NCI-H128 (cell line): Measurements from ENCODE around the gene CD9.

ENCODE experiments used
- DNase-seq: peaks from one replicate; lab custom pipeline; 2025; ENCODE audit not compliant: unreplicated experiment; lab: John Stamatoyannopoulos, UW

CD9 gene

DNA sequence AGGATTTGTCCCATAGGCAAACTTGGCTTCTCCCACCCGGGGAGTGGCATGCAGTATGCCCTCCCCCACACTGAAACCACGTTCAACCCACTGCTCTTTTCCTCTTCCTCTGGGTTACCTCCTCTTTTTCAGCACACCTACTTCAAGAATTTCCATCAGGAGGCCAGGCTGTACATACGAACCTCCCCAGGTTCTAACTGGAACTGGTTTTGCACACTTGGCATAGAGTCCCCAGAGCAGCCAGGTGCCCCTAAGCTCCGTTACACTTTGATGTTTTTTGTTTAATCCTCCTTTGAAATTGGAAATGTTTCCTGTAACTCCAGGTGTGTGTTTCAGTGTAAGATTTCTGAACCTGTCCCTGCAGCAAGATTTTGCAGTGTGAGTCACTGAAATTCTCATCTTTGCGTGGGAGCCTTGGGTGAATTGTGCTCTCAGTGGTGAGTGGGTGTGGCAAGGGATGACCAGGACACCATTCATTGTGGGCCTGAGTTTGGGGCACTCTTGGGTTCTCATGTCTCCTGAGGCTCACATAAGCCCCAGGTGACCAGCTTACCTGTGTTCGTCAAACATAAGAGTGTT is 18.2 kb downstream of the CD9 start:
- DNase-seq: no peak

DNA sequence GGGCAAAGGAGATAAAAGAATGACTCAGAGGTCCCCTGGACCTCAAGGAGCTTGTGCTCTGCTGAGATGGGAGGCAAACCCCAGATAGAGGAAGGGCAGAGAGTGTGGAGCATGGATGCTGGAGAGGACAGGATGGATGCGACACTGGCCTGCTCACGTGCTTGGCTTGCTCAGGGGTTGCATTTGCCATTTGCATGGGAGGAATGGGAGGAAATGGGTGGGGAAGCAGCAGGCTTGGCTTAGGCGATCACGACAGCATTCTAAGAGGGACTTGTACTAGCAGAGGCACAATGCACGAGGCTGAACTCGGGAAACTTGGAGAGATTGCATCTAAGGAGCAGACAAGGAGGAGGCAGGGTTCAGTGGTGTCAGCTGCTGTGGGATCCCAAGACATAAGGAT is 19.8 kb downstream of the CD9 start:
- no peak for DNase-seq

DNA sequence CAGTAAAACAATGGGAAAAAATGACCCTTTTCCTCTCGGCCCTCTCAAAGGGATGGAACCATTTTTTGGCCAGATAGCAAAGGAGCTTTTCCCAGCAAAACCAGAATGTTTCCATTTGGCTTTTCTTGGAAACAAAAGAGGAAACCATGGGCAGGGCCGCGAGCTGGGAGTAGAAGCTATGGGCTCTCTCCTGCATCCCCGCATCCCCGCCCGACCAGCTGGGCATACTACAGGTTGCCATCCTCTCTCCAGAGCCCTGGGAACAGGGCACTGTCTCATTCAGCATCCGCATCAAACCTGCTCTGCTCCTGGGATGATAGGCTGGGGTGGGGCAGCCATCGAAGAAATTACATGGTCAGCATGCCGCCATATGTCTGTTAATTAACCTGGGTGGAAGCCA is 20.9 kb downstream of the CD9 start:
- DNase-seq: no peak

DNA sequence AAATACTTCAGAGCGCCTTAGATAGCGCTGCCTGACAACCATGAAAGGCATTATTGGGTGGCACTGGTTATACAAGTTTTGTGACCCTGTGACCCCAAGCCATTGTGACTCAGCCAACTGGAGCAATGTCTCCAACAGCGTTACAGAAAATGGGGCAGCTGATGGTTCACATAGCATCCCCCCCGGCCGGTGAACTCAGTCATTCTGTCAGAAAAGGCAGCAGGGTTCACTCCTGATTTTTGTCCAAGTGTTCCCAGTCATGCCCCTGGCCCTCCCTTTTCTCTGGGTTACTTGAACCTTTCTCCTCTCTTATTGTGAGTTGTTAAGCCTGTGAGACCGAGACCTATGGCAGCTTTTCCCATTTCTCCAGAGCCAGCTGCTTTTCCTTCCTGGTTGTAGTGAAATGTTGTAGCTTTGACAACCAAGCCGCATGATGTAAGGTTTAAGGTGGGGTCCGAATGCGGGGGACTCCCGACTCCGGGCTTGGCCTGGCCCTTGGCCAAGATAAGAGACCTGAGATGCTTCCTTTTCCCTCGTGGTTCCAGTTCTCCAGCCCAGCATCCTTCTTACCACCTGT is 22.0 kb downstream of the CD9 start:
- no peak for DNase-seq

DNA sequence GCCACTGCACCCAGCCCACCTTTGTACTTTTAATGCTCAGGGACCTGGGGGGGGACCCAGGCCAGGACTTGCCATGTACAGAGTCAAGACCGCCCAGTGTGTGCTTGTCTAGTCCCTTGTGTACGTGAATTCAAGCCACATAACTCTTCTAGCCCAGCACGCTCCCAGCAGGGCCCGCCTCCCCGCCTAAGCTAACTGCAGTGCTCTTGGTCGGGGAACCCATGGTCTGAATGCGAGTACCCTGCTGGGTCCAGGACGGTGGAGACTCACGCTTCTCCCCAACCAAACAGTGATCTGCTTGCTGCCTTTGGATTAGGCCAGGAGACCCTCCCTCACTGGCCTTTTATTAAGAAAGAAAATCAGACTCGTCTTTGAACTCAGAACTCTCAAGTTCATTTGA is 23.3 kb downstream of the CD9 start:
- no peak for DNase-seq

DNA sequence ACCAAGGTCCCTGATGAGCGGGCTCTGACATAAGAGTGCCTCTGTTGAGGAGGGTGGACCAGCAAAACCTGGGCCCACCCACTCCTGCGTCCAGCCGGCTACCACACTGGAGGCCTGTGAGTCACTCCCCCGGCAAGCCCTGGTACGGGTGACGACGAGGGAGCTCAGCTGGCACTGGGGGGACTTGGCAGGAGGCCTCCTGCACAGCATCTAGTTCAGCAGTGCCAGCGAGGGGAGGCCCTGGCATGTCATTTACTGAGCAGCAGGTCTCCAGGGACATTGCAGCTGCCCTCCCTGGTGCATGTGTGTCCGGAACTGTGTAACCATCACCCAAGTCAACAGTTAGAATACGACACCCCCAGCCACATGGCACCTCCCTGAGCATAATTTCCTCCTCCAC is 24.4 kb downstream of the CD9 start:
- no peak for DNase-seq

DNA sequence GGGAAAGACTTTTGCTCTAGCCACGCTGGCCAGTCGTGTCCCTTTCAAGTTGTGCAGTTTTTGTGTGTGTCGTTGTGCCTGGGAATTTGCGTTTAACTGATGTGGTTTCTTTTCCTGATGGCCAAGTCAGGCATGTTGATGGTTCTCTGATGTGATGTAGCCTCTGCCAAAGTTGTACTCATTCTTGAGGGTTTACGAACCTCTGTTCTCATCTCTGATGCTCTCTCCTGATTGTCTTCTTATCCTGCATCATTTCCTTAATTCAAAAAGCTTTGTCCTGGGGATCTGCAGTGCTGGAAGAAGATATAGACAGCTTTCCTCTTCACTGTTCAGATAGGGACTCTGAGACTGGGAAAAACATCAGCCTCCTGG is 25.4 kb downstream of the CD9 start:
- DNase-seq: no peak

DNA sequence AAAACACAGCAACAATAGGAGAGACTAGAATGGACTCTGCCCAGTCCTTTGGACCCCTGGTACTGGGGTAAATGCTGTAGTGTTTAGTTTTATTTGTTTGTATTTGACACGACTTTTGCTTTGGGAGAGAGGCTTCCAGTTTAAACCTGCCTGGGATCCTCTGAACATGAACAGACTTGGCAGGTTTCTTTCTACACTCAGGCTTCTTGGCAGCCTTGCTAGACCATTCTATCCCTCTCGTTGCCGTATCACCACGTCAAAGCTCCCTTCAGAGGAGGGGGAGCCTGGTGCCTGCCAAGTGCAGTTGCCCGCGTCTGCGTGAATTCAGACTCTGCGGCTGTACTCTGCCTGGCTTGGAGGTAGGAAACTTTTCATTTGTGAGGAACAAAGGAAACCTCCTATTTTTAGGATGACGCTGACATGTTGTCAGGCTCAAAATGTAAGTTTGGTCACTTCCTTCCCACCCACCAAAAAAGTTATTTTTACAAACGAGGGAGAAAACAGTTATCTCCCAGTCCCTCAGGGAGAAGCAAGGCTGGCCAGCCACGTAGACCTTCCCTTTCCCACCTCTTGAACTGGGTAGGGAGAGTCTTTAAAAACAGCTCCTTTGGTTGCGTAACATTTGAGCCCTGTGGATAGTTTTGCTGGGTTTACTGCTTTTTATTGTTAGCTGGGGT is 25.9 kb downstream of the CD9 start:
- DNase-seq: no peak

DNA sequence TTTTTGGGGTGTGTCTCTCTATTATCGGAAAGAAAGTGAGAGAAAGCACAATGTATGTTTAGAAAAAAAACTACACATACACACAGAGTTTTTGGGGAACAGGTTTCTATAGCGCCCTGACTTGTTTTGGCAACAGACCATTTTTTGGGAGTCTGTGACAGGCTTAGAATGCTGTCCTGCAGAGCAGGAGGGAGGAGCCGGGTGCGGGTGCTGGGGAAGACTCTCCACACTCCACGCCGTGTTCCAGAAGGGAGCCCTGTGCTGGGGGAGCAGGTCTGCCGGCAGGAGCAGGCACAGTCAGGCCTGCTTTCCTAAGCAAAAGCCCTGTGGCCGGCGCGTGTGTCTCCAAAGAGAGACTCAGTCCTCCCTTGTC is 26.5 kb downstream of the CD9 start:
- no peak for DNase-seq

DNA sequence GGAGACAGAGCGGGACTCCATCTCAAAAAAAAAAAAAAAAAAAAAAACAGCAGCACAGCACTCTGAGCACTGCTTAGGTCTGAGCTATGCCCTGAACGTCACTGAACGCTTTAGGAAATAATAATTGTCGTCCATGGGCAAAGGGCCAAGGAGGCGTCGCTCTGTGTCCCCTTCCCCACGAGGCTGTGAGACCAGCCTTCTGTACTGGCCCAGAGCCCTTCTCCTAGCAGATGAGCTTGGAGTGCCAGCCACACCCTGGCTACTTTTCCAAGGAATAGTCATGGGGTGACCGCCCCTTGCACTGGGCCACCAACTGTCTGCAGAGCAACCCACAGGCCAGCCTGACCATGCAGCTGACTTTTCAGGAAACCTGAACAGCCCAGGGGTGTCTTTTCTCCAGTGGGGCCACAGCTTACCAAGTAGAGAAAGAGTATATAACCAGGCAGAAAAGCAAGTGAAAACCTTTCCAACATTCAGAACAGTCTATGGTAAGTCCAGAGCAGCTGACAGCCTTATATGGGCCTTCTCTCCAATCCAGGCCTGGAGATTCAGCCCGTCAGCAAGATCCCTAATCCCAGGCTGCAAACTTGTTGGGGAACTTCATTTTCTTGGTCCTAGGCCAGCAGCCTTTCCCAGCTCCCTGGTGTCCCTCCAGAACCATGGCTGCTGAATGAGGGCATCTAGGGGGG is 28.5 kb downstream of the CD9 start:
- no peak for DNase-seq

DNA sequence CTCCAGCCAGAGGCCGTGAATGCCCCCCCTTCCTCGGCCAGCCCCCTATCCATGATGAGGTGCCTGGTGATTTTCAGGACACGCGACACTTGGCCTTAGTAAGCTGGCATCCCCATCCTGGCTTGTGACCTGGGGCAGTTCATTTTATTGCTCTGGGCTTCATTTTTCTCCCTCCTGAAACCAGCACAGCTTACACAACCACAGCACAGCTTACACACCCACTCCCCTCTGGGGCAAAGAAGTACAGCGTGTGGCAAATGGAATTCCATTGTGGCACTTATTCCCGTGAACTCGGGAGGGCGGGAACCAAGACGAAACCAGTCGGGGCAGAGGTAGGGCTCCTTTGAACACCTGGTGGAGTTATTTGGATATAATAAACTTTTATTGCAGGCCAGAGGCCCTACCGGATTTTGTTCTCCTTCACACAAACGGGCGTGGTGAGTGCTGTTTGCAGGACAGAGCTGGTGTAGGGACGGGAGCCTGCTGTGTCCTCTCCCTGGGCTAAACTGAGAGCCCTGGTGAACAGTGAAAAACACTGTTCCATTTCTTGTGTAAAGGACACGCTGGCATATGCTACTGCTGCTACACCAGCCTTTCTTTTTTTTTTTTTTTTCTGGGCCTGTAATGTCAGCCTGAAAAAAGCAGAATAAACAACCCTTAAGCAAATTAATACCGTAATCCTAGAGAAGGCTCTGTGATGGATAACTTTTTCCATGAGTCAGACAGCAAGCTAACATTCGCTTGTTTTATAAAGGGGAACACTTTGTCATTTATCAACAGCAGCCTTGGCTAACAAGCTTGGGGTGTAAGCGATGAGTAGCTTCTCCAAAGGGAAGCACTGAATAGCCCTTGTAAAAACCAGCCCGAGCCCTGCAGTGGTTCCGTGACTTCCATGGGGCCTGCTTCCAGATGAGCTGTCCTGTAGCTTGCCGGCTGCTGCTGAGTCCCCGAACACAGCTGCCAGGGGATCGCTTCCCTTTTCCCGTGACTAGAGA is 29.3 kb downstream of the CD9 start:
- DNase-seq: no peak

DNA sequence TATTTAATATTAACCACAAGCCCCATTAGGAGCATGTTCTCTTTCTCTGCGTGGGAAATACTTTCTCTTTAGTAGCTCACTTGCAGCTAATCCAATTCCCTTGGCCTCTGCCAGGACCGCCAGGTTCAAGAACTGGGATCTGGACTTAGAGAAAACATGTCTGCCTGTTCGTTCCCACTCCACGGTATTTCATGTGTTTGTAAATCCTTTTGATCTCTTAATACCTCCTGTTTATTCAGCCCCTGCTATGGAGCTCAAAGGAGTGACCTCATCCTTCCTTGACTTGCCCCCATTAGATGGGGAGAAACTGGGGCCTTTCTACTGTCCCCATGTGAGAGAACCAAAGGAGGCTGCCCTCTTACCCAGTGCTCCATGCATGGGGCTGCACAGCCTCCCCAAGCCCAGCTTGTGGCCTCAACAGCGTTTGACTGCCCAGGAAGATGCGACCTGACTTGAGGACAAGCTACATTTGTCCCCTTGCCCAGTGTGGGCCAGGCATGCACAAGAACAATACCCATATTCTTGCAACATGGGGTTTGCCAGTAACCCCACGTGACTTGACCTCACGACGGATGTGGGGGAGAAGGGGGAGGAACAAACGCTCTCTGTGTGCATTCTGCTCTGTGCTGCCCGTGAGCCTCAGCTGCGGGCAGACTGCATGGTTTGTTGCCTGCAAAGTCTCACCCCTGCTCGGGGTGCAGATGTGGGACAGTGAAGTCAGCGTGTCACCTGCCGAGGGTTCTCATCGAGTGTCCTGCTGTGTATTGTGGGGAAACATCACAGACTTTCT is 30.3 kb downstream of the CD9 start:
- DNase-seq: no peak

DNA sequence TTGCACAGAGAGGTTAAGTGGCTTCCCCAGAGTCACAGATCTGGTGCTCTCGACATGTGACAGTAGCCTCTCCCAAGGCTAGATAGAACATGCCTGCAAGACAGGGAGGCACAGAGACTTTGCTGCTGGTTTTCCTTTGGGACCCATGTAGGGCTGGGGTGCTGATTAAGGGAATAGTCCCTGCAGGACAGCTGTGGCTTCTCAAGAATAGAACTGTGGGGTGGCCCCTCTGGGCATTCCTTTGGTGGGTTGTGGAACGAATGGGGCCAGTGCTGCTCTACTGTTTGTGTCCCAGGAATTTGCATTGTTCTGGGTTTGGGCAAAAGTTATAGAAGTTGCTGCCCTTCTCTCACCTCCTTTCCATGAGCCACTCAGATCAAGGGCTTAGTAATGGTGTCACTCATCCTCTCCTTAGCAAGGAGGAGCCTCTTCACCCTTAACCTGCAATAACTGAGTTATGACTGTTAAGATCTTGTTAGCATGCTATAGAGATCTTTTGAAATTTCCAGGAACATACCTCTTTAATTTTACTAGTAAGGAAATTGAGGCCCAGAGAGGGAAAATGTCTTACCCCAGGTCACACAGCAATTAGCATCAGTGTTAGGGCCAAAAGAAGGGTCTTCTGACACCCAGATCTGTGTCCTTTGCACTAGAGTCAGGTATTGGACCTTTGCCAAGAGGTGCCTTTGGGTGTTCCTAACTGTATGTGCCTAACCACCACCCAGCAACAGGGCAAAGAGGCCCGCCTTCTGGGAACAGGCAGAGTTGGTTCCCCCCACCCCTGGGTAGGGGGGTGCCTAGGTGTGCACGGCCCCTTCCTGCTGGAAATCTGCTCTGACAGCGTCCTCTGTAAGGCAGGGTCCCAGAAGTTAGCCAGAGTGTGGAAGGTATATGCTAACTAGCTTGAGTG is 31.4 kb downstream of the CD9 start:
- DNase-seq: no peak

DNA sequence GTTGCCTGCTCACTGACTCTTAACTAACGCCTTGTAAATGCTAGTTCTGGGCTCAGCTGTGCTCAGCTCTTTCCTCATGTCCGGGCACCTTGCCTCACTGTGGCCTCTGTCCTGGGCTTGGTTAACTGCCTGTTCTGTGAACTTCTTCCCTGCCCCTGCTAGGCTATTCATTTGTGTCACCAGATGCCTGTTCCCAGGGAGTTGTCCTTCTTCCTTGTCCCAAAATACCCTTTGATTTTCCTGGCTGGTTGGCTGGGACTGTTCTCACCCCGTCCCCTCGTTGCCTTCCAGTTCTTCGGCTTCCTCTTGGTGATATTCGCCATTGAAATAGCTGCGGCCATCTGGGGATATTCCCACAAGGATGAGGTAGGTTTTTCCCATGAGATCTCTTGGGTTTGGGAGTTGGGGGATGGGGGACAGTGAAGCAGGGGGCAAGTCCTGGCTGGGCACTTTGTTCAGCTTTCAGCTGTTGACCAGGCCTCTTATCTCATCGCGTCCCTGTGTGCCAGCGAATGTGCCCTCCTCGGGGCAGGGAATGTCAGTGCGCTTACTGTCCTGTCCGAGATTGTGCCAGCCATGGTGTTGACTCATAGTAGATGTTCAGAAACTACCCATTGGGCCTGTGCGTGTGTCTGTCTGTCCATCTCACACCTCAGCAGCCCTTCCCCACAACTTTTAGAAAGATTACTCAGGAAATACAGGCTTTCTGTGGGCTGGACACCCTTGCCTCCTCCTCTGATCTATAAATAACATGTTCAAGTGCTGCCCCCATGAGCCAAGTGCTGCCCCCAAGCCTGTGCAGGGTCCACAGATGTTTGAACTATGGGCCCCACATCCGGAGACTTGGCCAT is 33.1 kb downstream of the CD9 start:
- no peak for DNase-seq

DNA sequence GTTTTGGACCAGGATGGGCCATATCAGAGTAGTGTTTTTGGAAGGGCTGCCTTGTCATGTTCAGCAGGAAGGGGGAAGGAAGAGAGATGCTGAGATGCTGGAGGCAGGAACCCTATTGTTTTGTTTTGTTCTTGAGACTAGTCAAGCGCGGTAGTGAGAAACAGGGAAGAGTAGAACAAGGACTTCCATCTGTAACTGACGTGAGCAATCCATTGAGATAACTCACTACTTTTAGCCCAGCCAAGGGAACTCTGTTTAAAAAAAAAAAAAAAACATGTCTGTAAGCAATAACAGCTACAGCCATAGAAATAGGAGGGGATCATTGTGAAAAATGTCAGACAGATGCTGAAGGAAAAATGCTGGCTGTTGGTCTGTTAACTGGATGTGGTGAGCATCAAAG is 34.0 kb downstream of the CD9 start:
- DNase-seq: no peak

DNA sequence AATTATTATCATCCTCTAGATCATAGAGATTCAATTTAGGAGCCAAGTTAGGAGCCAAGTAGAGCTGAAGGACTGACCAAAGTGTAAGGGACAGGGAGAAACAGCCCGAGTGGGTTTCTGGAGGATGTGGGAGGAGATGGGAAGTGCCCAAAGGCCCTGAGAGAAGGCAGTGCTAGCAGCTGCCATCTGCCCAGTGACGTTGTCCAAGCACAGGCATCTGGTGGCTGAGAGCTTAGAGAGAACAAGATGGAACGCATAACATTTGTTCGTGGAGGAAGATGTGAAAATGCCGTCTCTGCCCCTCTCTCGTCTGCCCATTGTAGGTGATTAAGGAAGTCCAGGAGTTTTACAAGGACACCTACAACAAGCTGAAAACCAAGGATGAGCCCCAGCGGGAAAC is 34.7 kb downstream of the CD9 start:
- no peak for DNase-seq

DNA sequence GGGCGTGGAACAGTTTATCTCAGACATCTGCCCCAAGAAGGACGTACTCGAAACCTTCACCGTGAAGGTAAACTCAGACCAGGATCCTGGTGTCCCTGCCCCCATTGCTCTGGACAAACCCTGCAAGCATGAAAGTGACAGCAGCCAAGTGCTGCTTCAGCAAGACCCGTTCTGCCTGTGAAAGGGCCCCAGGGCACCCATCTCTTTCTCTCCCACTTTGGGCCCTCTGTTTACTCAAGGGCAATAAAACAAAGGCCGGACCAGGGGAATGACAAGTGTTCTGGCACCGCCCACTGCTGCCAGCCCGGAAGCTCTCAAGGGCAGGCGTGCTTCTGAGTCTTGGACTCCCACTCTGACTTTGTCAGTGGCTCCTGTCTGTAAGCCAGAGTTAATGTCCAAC is 35.3 kb downstream of the CD9 start:
- DNase-seq: no peak

DNA sequence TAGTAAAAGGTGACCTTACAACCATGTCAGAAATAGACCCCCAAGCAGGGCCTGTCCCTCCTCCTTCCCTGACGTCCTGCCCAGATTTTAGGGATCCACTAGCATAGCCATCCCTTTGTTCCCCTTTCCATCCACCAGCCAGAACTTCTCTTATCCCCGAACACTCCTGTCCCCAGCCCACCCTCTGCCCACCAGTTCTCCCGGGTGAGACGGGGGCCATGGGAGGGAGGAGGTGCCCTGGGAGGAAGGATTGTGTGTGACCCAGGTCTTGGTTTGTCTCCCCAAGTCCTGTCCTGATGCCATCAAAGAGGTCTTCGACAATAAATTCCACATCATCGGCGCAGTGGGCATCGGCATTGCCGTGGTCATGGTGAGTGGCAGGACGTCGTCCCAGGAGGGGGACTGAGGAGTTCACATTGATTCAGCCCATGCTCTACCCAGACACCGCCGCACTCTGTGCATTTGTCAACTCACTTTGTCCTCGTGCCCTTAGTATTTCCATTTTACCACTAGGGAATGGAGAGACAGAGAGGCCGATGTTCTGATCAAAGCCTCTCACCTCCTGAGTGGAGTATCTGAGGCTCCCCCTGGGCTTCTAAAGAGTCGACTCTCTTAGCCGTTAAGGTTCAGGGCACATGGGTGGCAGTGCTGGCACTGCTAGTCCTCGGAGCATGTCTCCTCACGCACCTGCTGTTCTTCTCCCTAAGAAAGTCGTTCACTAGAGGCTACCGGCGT is 35.9 kb downstream of the CD9 start:
- DNase-seq: no peak
